Measurements from ENCODE around the gene DXO.

DNA sequence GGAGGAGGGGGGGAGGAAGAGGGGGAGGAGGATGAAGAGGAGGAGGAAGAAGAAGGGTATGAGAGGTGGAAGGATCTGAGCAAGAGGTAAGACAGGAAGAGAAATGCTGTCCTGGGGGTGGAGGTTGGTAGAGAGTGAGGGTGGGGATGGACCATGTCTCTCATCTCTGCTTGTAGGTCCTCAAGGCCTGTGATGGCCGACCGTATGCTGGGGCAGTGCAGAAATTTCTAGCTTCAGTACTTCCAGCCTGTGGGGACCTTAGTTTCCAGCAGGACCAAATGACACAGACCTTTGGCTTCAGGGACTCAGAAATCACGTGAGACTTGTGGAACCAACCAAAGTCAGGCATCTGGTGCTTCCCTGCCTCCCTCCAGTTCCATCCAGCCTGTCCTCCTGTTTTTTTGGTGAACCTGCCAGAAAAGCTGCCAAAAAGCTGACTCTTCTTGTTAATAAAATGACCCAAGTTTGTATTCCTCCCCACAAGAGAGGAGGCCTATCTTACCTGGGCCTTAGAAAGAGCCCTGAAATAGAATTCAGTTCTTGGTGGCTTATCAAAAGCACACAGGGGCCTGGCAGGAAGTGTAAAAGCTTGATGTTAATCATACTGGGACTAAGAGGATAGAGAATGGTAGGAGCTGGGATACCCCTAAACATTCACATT lies 7.4 kb upstream of the DXO start:
- TF ChIP-seq POLR2AphosphoS5 (IDR thresholded peaks at IDR 0.05) (no peak), EP300 (IDR thresholded peaks at IDR 0.05; ENCODE audit: low read depth) (no peak), POLR2A (IDR thresholded peaks at IDR 0.05) (no peak)
- TF ChIP-seq, protein P1, sequence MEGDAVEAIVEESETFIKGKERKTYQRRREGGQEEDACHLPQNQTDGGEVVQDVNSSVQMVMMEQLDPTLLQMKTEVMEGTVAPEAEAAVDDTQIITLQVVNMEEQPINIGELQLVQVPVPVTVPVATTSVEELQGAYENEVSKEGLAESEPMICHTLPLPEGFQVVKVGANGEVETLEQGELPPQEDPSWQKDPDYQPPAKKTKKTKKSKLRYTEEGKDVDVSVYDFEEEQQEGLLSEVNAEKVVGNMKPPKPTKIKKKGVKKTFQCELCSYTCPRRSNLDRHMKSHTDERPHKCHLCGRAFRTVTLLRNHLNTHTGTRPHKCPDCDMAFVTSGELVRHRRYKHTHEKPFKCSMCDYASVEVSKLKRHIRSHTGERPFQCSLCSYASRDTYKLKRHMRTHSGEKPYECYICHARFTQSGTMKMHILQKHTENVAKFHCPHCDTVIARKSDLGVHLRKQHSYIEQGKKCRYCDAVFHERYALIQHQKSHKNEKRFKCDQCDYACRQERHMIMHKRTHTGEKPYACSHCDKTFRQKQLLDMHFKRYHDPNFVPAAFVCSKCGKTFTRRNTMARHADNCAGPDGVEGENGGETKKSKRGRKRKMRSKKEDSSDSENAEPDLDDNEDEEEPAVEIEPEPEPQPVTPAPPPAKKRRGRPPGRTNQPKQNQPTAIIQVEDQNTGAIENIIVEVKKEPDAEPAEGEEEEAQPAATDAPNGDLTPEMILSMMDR (IDR thresholded peaks at IDR 0.05), result no peak
